NCI-H774 (cell line): ENCODE results near the gene RNF130.

Source experiments
- DNase-seq: peaks from one replicate; lab custom pipeline; 2025; lab: John Stamatoyannopoulos, UW

RNF130 gene

DNA sequence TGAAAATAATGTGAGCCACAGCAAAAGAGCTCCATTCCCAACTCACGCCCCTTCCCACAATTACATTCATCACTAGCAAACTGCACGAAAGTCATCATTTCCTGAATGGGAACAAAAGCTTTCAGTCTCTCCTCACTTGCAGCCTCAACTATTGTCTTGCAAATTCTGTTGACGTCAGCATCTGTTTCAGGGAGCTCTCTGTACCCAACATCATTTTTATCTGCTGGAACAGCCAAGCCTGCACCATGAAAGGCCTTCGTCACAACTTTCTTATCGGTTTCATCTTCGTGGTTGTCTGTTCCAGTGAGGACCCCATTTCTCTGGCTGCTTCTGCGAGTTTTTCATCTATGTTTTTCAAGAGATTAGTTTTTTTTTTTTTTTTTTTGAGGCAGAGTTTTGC lies 14.3 kb upstream of the RNF130 start:
- DNase-seq, result no peak

DNA sequence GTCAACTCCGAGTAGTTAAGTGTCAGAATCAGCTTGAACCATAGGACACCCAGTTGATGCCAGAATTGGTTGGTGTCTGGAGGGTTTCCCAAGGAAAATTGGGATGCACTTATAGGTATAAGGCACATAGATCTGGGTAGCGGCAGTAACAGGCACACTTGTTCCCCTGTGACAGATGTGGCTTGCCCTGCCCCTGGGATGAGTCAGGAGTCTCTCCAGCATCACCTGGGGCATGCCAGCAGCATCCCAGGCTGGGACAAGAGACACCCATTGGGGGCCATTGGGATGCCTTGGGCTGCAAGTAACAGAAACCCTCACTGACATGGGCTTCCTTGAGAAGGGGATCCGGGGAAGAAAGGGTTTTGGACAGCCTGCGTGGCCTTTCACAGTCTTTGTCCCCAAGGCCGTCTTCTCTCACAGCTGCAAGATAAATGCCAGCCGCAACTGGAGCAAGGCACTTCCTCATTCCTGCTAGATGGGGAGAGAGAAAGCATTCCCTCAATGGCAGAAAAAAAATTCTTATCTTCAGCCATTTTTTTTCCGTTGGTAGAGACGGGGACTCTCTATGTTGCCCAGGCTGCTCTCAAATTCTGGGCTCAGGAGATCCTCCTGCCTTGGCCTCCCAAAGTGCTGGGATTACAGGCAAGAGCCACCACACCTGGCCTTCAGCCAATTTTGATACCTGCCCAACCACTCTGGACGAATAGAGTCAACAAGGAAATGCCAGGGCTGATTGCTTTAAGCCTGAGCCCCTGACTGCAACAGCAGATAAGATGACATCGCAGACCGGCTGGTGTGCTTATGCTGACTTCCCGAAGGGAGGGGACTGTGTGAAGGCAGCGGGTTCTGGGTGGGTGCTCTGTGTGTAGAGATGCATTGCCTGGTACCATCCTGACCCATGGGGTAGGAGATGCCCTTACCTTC lies 13.3 kb upstream of the RNF130 start:
- peak; percentile 81 for DNase-seq

DNA sequence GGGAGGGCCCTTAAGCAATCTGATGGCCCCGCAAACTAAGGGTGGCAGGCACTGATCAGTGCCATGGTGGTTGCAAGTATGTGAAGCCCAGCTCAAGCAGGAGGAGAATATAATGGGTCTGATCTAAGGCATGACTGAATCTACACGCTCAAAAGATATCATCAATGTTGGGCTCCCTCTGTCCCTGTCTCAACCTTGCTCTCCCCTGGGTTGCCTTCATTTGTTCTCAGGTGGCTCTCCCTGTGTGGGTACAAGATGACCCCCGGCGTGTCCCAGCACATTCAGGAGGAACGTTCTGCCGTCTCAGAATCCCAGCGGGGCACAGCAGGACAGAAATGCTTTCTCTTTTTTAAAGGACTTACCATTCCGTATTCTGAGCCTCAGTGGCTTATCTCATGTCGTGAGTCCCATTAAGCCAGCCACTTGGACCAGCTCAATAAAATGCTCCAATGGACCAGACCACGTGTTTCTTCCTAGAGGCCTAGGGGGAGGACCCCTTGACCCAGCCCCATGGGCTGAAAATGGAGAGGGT lies 12.0 kb upstream of the RNF130 start:
- DNase-seq, result no peak

DNA sequence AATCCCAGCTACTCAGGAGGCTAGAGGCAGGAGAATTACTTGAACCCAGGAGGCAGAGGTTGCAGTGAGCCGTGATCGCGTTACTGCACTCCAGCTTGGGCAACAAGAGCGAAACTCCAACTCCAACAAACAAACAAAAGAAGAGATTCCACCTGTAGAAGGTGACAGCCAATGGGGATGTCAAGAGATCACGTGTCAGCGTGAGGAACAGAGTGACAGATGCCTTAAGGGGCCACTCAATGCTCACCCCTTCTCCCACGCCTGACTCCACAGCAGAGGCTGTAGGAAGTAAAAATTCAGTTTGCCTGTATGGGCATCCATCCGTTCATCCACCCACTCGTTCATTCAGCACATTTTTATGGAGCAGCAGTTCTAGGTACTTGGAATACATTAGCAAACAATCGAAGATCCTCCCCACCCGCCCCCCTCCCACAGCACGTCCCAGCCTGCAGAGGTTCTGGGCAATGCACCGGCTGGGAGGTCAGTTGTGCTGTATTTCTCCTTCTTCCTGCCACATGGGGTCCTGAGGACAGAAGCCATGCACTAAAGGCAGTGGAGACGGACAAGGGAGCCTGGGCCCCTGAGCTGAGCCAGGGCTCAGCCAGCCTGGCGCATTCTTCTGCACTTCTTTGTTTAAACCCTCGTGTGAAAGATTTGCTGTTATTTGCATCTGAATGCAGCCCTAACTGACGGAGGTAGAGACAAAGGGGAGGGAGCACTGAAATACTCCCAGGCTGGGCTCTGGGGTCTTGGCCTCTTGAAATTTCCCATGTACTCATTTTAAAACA lies 11.3 kb upstream of the RNF130 start:
- DNase-seq, result no peak

DNA sequence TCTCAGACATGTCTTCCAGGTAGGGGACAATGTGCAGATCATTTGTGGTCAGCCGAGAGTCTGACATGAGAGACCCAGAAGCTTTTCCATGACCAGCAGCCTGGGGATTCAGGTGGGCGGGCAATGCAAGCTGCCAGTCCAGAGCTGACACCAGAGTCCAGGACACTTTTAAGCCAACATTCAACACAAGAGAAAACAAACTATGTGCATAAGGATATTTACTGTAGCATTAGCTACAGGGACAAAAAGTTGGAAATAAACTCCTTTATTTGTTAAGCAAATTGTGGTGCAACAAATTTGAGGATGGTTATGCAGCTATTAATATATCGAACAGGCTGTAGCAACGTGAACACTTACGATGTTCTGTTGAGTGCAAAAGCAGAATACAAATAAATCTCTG lies 9.9 kb upstream of the RNF130 start:
- DNase-seq, result no peak

DNA sequence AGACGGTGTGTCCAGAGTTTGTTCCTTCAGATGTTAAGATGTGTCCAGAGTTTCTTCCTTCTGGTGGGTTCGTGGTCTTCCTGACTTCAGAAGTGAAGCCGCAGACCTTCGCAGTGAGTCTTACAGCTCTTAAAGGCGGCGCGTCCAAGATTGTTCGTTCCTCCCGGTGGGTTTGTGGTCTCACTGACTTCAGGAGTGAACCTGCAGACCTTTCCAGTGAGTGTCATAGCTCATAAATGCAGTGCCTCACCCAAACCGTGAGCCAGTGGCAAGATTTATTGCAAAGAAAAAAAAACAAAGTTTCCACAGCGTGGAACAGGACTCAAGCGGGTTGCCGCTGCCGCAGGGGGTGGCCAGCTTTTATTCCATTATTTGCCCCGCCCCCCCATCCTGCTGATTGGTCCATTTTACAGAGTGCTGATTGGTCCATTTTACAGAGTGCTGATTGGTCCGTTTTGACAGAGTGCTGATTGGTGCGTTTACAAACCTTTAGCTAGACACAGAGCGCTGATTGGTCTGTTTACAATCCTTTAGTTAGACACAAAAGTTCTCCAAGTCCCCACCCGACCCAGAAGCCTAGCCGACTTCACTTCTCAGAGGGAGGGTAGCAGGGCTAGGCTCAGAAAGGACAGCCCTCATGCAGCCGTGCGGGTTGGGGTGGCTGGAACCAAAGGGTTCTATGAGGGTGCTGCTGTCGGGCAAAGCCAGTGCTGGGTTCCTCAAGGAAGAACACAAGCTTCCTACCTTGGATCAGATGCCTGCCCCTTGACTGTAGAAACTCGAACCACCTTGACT lies 9.1 kb upstream of the RNF130 start:
- DNase-seq, result no peak

DNA sequence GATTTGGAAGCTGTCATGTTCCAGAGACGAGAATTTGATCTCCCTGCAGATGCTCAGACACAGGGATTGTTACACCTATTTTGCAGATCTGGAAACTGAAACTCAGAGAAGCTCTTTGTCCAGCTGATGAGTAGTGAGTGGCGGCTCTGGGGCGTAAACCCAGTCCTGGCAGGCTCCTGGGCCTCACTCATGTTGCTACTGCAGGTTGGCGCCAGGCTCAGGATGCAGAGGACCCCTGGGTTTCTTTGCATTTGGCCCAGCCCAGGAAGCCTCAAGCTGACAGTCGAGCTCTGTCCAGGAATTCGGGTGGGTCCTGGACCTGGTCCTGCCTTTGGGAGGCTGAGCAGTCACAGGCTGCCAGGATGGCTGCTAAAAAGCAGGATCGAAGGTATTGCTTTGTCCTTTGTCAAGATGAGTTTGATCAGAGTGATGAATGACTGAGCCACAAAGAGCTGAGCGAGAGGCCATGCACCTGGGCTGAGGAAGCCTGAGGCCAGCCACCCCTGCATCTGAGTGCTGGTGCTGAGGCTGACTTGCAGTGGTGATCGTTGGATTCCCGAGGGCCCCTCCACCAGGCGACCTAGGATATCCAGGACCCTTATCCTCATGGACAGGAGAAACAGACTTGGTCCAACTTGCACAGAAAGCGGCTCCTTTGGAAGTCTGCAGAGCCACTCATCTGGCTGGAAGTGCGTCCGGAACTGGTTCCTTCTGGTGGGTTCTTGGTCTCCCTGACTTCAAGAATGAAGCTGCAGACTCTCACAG lies 8.3 kb upstream of the RNF130 start:
- no peak for DNase-seq

DNA sequence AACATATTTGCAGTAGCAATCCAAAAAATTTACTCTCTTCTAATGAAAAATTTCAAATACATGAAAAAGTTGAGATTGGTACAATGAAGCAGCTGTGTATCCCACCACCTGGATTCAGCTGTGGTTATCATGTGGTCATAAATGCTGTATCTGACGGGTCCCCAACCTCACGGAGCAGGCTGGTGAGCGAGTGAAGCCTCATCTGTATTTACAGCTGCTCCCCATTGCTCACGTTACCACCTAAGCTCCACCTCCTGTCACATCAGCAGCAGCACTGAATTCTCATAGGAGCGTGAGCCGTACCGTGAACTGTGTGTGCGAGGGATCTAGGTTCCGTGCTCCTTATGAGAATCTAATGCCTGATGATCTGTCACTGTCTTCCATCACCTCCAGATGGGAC lies 6.8 kb upstream of the RNF130 start:
- no peak for DNase-seq

DNA sequence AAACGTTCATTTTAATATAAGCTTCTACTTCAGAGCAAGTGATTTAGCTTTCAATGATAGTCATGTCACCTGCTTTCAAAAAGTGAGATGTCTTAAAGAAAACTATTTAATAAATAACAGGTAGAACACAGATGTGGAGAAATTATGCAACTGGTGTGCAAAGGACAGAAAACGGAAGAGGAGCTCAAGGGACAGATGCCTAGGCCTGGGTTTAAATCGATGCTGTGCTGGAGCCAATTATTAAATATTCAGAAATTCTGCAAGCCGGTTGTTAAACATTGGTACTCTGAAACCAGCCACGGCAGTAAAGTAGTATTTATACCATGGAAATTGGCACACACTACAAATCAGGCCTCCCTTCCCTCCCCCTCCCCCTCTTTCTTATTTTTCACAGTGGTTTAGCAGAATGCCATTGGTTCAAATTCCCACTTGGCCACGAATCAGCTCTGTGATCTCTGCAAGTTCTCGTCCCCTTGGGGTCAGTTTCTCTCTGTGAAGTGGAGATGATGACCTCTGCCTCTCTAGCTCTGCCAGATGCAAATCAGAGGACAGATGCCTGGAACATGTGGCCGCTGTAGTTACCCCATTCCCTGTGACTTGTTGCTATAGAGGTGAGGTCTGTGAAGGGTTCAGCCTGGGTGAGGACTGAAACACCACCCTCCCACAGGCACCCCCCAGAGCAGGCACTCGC lies 6.2 kb upstream of the RNF130 start:
- no peak for DNase-seq

DNA sequence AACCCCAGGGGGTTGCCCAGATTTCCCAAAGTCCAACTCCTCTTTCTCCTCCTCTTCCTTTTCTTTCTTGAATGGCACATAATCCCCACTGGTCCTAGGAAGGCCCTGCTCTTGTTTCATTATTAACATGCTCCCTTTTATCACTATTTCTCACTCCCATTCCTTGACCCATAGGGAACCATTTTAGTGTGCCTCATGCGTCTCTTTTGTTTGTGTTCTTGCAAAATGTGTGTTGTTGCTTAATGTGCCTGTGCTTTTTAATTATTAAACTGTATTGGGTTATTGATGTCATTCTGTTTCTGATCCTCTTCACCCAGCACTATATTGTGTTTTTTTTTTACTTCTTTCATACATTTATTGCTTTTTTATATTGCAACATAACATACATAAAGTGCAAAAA lies 4.1 kb upstream of the RNF130 start:
- no peak for DNase-seq

DNA sequence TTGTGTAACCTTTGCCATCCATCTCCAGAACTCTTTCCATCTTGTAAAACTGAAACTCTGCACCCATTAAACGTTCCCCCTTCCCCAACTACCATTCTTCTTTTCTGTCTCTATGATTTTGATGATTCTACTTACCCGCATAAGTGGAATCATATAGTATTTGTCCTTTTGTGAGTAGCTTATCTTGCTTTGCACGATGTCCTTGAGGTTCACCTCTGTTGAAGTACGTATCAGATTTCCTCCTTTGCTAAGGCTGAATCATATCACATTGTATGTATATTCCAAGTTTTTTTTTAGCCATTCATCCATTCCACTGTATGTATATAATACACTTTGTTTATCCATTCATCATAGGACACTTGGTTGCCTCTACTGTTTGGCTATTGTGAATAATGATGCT lies 2.9 kb upstream of the RNF130 start:
- no peak for DNase-seq

DNA sequence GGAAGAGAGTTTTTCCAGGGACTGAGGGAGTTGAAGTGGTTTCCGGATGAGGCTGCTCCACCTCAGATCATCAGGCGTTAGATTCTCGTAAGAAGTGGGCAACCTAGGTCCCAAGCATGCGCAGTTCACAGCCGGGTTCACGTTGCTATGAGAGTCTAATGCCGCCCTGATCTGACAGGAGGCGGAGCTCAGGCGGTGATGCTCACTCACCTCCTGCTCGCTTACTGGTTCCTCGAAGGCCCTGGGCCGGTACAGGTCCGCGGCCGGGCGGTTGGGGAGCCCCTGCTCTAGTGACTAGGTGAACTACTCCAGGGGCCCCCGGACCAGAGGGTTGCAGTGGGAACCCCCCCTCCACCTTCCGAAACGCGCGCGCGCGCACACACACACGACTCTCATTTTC lies 997 bp upstream of the RNF130 start:
- DNase-seq, result no peak

DNA sequence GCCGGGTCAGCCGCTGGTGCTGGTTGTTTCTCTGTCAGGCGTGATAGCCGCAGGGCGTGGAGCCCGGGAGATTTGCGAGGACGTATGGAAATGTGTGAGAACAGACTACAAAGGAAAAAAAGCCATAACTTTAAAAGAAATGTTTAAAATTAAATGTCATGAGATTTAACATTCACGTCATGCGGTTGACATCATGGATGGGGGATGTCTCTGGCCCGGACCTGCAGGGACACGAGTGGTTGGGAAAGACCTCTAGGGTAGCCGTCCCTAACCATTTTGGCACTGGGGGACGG lies 643 bp upstream of the RNF130 start:
- DNase-seq, result no peak

DNA sequence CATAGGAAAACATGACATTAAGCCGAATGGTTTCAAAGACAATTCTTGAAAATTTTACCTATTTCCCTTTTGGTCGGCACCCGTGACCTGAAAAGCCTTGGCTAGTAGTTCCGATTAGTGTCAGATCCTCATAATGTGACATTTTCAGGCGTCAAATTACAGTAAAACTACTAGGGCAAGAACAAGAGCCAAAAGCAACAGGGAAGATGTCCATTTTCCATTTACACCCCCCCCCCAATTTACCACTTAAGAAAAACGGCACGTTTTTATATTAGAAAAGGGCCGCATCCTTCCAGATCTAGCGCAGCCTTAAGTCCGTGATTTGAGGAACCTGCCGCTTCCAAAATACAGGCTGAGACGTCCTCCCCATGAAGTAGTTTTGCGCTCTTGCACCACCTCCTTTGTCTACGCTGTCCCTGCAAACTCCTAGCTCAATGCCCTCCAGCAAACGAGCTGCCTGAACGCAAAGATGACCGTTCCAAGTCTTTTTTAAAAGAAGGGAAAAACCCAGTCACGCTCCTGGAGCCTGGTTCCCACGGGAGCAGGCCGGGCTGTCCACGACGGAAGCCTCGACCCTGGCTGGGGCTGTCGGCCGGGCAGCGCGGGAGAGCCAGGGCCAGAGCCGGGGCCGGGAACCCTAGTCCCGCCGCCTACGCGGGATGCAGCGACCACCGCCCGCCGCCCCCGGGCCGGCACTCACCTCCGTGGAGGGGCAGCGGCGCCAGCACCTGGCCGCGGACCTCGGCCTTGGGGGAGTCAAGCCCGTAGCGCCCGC lies 616 bp downstream of the RNF130 start:
- DNase-seq, result peak; percentile 48

DNA sequence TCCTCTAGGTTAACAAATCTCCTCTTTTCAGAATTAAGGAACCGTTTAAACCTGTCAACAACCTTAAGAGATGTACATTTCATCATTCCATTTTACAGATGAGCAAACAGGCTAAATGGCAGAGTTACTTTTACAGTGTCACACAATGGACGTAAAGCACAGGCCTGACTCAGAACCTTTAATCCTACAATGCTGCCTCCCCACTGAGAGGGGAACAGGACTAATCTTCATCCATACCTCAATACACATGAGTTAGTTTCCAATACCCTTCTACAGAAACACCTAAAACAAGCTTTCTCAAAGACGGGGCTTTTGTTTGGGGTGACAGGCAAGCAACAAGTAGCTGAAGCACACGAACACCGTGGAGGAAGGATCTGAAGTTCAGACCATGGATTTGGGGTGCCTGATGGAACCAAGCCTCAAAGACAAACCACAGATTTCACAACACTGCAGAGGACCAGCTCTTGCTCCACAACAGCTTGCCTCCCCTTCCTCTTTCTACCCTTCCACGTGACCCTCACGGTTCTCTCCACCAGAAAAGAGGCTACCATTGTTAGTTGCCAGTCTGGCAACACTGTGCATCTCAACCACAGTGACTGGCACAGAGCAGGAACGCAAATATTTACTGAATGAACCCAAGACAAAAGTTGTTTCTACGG lies 1.8 kb downstream of the RNF130 start:
- no peak for DNase-seq

DNA sequence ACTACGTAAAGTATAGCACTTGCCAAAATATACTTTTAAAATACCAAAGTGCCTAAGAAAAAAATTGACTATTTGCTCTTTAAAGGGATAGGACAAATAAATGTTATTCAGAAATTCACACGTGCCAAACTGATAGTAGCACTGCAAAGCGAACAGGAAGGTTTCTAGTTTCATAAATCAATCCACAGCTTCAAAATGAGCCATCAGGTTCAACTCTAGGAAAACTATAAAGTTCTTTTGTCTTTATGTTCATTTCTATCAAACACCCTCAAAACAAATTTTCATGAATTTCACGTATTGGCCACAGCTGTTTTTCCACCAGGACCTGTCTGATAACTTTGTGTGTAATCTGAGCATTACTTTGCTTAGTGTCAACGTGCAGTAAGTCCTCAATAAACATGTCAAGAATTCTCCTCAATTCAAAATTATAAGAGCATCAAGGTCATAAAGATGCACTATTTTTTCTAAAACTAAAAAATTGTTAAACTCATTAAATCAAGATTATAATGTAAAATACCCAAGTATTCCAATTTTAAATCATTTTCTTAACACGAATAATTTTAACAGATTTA lies 3.0 kb downstream of the RNF130 start:
- DNase-seq, result no peak

DNA sequence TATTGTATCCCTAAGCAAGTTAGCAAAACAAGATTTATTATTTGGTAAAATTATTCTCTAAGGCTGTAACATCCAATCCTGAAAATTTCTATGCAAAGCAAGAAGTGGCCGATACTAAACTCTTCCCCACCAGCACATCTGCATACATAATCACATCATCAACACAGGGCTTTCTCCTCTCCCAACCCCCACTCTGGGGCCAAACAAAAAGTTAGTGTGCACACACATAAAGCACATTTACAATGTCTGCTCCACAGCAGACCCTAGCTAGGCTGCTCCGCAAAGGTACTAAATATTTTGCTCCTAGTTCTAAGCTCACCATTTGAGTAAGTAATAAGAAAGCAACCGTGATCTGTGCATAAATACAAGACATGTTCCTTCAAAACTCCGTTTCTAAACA lies 3.6 kb downstream of the RNF130 start:
- DNase-seq, result no peak

DNA sequence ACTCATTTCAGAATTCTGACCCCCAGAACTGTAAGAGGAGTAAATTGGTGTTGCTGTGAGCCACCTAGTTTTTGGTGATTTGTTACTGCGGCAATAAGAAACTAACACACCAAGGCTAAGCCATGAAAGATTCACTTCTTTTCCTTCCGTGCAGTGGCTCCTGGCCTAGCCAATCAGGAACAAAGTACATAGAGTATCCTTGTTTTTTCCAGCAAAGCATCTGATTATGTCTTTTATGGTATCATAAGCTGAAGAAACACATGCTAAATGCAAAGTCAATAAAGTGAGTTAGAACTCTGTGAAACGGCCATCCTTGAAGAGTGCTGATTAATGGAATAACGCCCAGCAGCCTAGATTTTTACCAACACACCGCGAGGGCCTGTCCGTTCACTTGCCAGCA lies 11.4 kb downstream of the RNF130 start:
- no peak for DNase-seq

DNA sequence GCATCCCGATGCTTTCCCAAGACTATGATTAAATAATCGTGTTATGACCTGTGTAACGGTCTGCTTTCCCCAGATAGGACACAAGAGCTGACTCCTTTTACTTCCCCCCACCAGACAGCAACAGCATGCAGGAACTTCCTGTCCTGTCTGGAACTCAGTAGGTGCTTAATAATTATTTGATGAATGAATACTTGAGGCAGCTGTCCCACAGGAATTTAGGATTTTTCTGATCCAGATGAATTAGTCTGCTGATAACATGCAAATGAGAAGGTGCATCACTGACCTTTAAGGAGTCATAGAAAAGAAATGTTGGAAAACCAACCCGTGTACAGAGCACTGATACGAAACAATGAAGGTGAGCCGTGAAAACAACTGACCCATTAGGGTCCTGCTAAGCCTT lies 12.2 kb downstream of the RNF130 start:
- no peak for DNase-seq
